Activated naive CD4-positive, alpha-beta T cell treated with Interleukin-2 at 50 U/mL for 16 hours (primary cell): ENCODE results near the gene ALCAM.
"Not testable (repeated sequence)": the region's sequence is repeated elsewhere in the genome, so short reads cannot be mapped to it uniquely, and the experiment has no call there.

Experiments used
- DNase-seq: peaks from one replicate; pipeline ENCODE4 v3.0.0-alpha.2; 2020

Gene ALCAM

DNA sequence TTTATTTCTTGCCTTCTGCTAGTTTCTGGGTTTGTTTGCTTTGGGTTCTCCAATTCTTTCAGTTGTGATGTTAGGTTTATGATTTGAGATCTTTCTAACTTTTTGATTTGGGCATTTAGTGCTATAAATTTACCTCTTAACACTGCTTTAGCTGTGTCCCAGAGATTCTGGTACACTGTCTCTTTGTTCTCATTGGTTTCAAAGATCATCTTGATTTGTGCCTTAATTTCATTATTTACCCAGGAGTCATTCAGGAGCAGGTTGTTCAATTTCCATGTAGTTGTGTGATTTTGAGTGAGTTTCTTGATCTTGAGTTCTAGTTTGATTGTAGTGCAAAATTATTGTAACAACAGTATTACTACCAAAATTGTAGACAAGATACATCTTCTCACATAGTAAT lies 25.9 kb downstream of the ALCAM start:
- not testable (repeated sequence) for DNase-seq

GRCh38 chr3:105394177-105394576 lies 27.5 kb downstream of the ALCAM start:
- no peak for DNase-seq

DNA sequence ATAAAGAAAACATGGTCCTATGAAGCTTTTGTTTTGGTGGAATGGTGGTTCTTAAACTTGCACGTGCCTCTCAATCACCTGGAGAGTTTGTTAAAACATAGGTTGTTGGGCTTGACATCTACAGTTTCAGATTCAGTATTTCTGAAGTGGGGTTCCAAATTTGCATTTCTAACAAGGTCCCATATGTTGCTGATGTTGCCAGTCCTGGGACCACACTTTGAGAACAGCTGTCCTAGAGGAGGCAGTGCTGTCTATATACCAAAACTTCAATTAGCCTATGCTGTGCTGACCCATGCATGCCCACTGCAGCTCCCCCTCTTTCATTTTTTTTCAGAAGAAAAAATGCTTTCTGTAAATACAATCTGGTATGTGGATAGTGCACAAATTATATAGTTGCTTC lies 31.3 kb downstream of the ALCAM start:
- no peak for DNase-seq

GRCh38 chr3:105398437-105398836 lies 31.7 kb downstream of the ALCAM start:
- DNase-seq: no peak

GRCh38 chr3:105399062-105399461 lies 32.4 kb downstream of the ALCAM start:
- no peak for DNase-seq

DNA sequence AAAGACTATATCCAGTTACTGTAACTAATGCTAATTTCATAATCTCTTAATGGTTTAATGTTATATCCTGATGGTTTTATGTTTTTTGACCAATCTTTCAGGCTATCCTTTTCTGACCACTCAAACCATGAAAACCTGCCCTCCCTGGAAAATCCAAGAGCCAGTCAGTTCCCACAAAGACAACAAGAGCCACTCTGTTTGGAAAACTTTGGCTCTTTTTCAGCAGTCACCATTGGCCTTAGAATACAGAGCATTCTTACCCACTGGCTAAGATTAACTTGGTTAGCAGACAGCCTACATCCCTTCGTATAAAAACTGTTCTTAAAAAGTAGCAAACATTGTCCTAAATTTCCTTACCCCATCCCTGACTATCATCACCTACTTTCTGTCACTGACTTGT lies 32.9 kb downstream of the ALCAM start:
- no peak for DNase-seq

DNA sequence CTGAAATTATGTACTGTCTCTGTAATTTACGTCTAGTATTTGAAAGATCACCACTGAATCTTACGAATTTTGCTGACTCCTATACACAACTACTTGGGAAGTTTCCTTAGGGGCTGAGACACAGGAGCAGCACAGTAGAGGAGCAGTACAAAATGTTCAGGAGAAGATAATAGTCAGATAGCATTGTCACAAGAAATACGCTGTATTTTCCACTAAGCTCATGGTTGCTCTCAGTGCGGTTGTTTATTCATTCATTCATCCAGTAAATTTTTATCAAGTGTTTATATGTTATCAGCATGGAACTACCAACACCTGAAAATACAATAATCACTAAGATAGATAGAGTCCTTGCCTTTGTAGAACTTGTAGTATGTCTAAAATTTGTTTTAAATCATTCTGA lies 34.5 kb downstream of the ALCAM start:
- DNase-seq: no peak

- DNase-seq: no peak
Observed at GRCh38 chr3:105401691-105402149, 35.0 kb downstream of the ALCAM start.

- no peak for DNase-seq
Observed at GRCh38 chr3:105402287-105402801, 35.6 kb downstream of the ALCAM start.

DNA sequence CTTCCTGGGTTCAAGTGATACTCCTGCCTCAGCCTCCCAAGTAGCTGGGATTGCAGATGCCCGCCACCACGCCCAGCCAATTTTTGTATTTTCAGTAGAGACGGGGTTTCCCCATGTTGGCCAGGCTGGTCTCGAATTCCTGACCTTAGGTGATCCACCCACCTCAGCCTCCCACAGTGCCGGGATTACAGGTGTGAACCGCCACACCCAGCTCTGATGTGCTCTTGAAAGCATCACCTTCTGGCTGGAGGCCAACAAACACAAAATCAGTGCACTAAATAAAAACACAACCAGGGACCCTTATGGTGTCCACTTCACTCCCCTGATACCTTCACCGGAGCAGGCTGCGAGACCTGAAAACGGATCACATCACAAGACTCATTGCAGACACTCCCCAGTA lies 36.3 kb downstream of the ALCAM start:
- DNase-seq: not testable (repeated sequence)

DNA sequence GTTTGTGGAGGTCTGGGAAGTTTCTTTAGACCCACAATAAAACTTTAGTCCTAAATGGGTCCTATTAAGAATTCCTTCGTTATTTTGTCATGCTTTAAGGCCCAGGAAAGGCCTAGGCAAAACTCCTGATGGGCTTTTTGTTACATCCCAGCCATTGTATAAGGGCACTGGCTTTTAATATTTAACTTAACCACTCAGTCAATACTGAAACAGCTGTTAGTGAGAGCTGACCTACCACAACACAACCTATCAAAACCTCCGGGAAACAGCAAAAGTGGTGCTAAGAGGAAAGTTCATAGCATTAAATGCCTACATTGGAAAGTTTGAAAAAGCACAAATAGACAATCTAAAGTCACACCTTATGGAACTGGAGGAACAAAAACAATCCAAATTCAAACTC lies 39.6 kb downstream of the ALCAM start:
- DNase-seq: no peak

- DNase-seq: no peak
Observed at GRCh38 chr3:105409364-105409763, 42.7 kb downstream of the ALCAM start.

DNA sequence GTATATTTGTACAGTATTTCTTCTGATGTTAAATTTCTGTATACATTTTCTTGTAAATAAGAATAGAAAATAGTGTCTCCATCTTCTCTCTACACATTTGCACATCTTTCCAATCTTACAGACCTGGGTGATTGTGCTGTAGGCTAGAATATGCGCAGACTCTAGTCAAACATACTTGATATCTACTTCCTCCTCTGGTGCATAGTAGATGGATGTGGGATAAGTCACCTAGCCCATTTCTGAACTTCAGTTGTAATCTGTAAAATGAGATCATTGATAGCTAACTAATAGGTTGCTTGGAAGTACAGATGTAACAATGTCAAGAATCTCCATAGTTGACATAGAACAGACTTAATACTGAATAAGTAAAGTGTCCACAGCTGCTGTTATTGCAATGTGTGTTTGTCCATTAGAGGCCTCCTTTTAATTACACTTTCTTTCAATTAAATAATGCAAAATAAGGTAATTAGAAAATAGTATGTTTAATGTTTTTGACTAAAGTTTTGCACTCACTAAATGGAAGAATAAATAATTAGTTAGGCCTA lies 46.7 kb downstream of the ALCAM start:
- no peak for DNase-seq

- no peak for DNase-seq
Observed at GRCh38 chr3:105414841-105415240, 48.1 kb downstream of the ALCAM start.

GRCh38 chr3:105415951-105416350 lies 49.2 kb downstream of the ALCAM start:
- no peak for DNase-seq

DNA sequence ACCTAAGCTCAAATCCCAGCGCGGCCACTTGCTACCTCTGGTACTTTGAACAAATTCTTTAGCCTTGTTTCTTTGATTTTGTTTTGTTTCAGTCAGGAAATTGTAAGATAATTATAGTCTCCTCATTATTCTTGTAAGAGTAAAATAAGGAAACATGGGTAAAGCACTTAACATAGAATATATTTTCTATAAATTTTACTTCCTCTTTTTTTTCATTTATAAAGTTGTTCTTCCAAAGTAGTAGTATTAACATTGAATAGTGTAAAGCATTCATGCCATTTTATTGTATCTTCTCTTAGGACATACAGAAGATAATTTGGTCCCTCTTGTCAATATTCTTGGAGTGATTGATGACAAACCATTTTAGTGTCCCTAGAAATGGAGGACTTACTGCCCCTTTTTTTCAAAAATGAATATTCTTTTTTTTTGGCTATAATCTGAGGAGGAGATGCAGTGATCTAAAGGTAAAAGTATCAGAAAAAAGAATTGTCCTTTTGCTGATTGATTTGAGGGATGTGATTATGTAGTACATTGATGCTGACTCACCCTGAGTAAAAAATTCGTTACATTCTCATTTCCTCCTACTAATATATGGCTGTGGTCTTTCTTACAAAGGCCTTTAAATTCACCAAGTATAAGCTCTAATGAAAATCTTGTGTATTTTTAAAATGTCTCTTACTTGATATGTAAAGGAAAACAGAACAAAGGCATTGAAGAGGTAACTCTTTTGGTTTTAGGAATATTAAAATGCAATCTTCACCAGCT lies 51.0 kb downstream of the ALCAM start:
- no peak for DNase-seq

DNA sequence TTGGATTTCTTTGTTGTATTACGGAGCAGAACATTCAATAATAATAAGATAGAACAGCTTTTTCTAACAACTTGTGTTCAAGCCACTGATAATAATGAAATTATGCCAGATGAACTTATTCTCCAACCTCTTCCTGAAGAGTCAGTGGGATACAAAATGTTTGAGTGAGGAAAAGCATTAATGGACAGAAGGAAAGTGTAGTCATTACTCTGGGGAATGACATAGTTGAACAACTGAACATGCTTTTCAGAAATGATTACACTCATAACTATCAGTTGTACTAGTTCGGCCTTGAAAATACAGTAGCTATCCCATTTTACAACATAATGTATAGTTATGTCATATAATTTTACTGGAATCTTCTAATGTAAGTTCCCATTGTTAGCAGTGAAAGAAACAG lies 55.9 kb downstream of the ALCAM start:
- no peak for DNase-seq

GRCh38 chr3:105423397-105423796 lies 56.7 kb downstream of the ALCAM start:
- DNase-seq: no peak

DNA sequence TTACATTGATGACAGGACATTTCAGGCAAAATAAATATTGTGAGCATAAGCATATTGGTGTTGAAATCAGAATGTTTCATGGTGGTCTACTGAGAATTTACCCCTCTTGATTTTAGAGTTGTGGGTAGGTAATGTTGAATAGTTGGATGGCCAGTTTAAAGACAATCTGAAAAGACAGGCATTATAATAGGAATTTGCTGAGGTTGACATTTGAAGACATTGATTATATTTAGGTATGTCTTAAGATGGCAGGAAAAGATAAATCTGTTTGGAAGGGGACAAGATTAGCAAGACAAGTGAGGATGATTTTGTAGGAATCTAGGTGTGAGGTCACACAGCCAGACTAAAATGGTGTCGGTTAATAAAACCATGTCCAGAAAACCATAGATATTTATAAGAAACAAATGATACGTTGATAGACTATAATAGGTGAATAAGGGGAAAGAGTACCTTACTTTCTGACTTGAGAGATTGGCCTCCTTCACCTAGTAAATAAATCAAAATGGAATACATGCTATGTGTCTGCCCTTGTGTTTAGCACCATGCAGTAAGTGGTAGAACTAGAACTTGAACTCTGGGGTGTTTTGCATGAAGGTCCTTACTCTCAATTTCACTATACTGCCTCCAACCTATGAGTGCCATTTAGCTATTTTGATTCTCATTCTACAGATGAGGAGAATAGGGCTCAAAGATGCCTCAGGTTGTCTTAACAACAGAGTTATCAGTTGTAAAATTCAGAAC lies 57.9 kb downstream of the ALCAM start:
- no peak for DNase-seq

- DNase-seq: no peak
Observed at GRCh38 chr3:105425153-105425502, 58.4 kb downstream of the ALCAM start.

DNA sequence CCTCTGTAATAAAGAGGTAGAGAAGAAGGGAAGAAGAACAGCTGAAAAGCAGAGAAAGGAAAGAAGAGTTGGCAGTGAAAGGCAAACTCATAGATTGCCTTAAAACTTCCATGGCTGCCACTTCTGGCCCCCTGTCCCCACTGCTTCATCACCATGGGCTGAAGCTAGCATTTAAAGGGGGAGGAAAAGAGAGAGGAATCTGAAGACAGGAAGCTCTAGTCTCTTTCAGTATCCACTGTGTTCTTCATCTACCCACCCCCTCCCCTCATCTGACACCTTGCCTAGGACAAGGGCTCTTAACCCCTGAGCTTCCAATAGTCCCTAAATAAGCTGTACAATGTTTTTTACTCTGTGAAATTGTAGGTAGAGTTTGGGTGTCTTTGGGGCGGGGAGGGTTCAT lies 60.6 kb downstream of the ALCAM start:
- no peak for DNase-seq

DNA sequence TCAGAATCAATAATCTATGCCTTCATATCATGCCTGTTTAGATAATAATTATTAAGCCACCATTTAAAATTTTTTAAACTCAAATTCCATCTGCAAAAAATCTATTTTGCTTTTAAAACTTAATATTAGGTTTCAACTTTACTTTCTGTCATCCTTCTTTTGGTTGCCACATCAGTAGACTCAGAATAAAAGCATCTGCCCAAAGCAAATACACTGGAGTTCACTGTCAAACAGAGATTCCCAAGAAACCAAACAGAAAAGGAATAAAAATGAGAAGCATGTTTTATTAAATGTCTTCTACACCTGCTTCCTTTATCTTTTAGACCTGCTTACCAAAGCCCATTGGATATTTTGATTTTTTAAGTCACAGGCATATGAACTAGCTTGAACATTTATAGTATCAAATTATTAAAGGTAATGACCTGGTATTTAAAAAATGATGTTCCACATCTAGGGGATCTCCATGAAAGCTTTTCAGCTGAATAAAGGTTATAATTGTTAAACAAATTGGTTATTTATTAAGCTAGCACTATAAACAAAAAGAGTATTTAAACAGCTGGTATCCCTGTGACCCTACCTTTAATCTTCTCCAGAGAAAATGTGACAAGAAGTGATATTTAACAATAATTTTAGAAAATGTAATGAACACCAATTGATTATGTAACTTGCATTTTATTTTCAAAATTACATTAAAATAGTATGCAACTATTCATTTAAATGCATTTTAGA lies 62.5 kb downstream of the ALCAM start:
- no peak for DNase-seq

GRCh38 chr3:105430455-105430854 lies 63.7 kb downstream of the ALCAM start:
- no peak for DNase-seq
